HEK293 (cell line): ENCODE measurements around the gene DNMT3B.

ENCODE experiments used
- CTCF ChIA-PET: fragments of 350-600 bp; formaldehyde crosslinking; extraction: SDS; loops from one replicate; lab custom pipeline; 2021; ENCODE audit warnings: antibody characterized with exemption; lab: Yijun Ruan, JAX
- POLR2A ChIA-PET: fragments of 300-600 bp; formaldehyde crosslinking; extraction: SDS; loops from one replicate; lab custom pipeline; 2020; ENCODE audit warnings: antibody characterized with exemption, inconsistent platforms; lab: Yijun Ruan, JAX
- H3K27ac ChIP-seq: fragments of 200-500 bp; sonication (Bioruptor generic); 2 replicates; pipeline ENCODE4 v1.5.1; 2014; ENCODE audit warnings: low read depth, low read length, control low read depth, inconsistent platforms; ENCODE audit errors: extremely low read depth
- H3K36me3 ChIP-seq, 2 experiments: fragments of 200-500 bp in 1 of 2; sonication (Bioruptor generic) in 1 of 2; 1 replicate in 1 of 2; 2 replicates in 1 of 2; pipeline ENCODE4 v1.5.1; 2014 to 2017; ENCODE audit warnings: inconsistent platforms in 2 of 2, low read length in 2 of 2; ENCODE audit not compliant: control insufficient read depth in 2 of 2, insufficient read depth in 1 of 2
- H3K4me1 ChIP-seq: fragments of 200-500 bp; sonication (Bioruptor generic); 2 replicates; pipeline ENCODE4 v1.5.1; 2014; ENCODE audit warnings: mild to moderate bottlenecking, low read length, inconsistent platforms; ENCODE audit not compliant: control insufficient read depth, insufficient read depth
- H3K4me3 ChIP-seq: 2 replicates; pipeline ENCODE4 v1.5.1; 2011; ENCODE audit warnings: low read depth, mild to moderate bottlenecking, control low read depth, low read length, moderate library complexity
- H3K9me3 ChIP-seq: fragments of 200-500 bp; sonication (Bioruptor generic); 2 replicates; pipeline ENCODE4 v1.5.1; 2014; ENCODE audit warnings: low read depth, low read length, inconsistent platforms; ENCODE audit not compliant: control insufficient read depth, insufficient read depth
- FEZF1 ChIP-seq: fragments of 450-650 bp; formaldehyde crosslinking; IDR thresholded peaks from 2 replicates; pipeline ENCODE4 v1.5.1; 2016; ENCODE audit warnings: missing biosample characterization, missing genetic modification characterization
- GLIS1 ChIP-seq: fragments of 450-650 bp; formaldehyde crosslinking; IDR thresholded peaks from 2 replicates; pipeline ENCODE4 v1.5.1; 2016; ENCODE audit warnings: missing biosample characterization, missing genetic modification characterization
- GLIS2 ChIP-seq: fragments of 450-650 bp; formaldehyde crosslinking; IDR thresholded peaks from 2 replicates; pipeline ENCODE4 v1.5.1; 2016; ENCODE audit warnings: missing biosample characterization, missing genetic modification characterization
- KLF16 ChIP-seq: fragments of 450-650 bp; formaldehyde crosslinking; IDR thresholded peaks from 2 replicates; pipeline ENCODE4 v1.5.1; 2017; ENCODE audit warnings: missing biosample characterization, missing genetic modification characterization
- KLF9 ChIP-seq: fragments of 450-650 bp; formaldehyde crosslinking; IDR thresholded peaks from 2 replicates; pipeline ENCODE4 v1.5.1; 2016; ENCODE audit warnings: missing biosample characterization, missing genetic modification characterization, low read depth
- ZBTB20 ChIP-seq: fragments of 450-650 bp; formaldehyde crosslinking; IDR thresholded peaks from 2 replicates; pipeline ENCODE4 v1.5.1; 2016; ENCODE audit warnings: missing biosample characterization, missing genetic modification characterization
- ZBTB48 ChIP-seq: fragments of 450-650 bp; formaldehyde crosslinking; IDR thresholded peaks from 2 replicates; pipeline ENCODE4 v1.5.1; 2016; ENCODE audit warnings: missing biosample characterization, missing genetic modification characterization
- ZFHX2 ChIP-seq: fragments of 450-650 bp; formaldehyde crosslinking; conservative IDR thresholded peaks from 2 replicates; pipeline ENCODE4 v1.5.1; 2016; ENCODE audit warnings: missing biosample characterization, missing genetic modification characterization
- ZIC2 ChIP-seq: fragments of 450-650 bp; formaldehyde crosslinking; IDR thresholded peaks from 2 replicates; pipeline ENCODE4 v1.5.1; 2016; ENCODE audit warnings: missing biosample characterization, missing genetic modification characterization
- ZNF138 ChIP-seq: fragments of 450-650 bp; formaldehyde crosslinking; IDR thresholded peaks from 2 replicates; pipeline ENCODE4 v1.5.1; 2016; ENCODE audit warnings: missing biosample characterization, missing genetic modification characterization, borderline replicate concordance
- ZNF335 ChIP-seq: fragments of 450-650 bp; formaldehyde crosslinking; conservative IDR thresholded peaks from 2 replicates; pipeline ENCODE4 v1.5.1; 2016; ENCODE audit warnings: missing biosample characterization, missing genetic modification characterization
- ZNF549 ChIP-seq: fragments of 450-650 bp; IDR thresholded peaks from 2 replicates; pipeline ENCODE4 v1.5.1; 2018; ENCODE audit warnings: missing biosample characterization, missing genetic modification characterization, mild to moderate bottlenecking, inconsistent platforms, moderate library complexity
- ZNF629 ChIP-seq: fragments of 450-650 bp; formaldehyde crosslinking; IDR thresholded peaks from 2 replicates; pipeline ENCODE4 v1.5.1; 2017; ENCODE audit warnings: missing biosample characterization, missing genetic modification characterization
- ZNF658 ChIP-seq: fragments of 450-650 bp; formaldehyde crosslinking; IDR thresholded peaks from 2 replicates; pipeline ENCODE4; 2016; ENCODE audit warnings: missing biosample characterization, missing genetic modification characterization
- TF ChIP-seq, protein P1 (sequence below): fragments of 450-650 bp; formaldehyde crosslinking; IDR thresholded peaks from 2 replicates; pipeline ENCODE4 v1.5.1; 2016; ENCODE audit warnings: missing biosample characterization, missing genetic modification characterization
- TF ChIP-seq, protein P2 (sequence below): fragments of 450-650 bp; formaldehyde crosslinking; IDR thresholded peaks from 2 replicates; pipeline ENCODE4 v1.5.1; 2017; ENCODE audit warnings: missing biosample characterization, missing genetic modification characterization
- TF ChIP-seq, protein P3 (sequence below): fragments of 450-650 bp; formaldehyde crosslinking; IDR thresholded peaks from 2 replicates; pipeline ENCODE4 v1.5.1; 2016; ENCODE audit warnings: missing biosample characterization, missing genetic modification characterization
- TF ChIP-seq, protein P4 (sequence below): fragments of 450-650 bp; formaldehyde crosslinking; IDR thresholded peaks from 2 replicates; pipeline ENCODE4 v1.5.1; 2016; ENCODE audit warnings: missing biosample characterization, missing genetic modification characterization
- TF ChIP-seq, protein P5 (sequence below): fragments of 450-650 bp; formaldehyde crosslinking; IDR thresholded peaks from 2 replicates; pipeline ENCODE4 v1.5.1; 2016; ENCODE audit warnings: missing biosample characterization, missing genetic modification characterization
- TF ChIP-seq, protein P6 (sequence below): fragments of 450-650 bp; formaldehyde crosslinking; IDR thresholded peaks from 2 replicates; pipeline ENCODE4 v1.5.1; 2016; ENCODE audit warnings: missing biosample characterization, missing genetic modification characterization
- TF ChIP-seq, protein P7 (sequence below): fragments of 450-650 bp; formaldehyde crosslinking; IDR thresholded peaks from 2 replicates; pipeline ENCODE4 v1.5.1; 2016; ENCODE audit warnings: missing biosample characterization, missing genetic modification characterization

DNMT3B gene

DNA sequence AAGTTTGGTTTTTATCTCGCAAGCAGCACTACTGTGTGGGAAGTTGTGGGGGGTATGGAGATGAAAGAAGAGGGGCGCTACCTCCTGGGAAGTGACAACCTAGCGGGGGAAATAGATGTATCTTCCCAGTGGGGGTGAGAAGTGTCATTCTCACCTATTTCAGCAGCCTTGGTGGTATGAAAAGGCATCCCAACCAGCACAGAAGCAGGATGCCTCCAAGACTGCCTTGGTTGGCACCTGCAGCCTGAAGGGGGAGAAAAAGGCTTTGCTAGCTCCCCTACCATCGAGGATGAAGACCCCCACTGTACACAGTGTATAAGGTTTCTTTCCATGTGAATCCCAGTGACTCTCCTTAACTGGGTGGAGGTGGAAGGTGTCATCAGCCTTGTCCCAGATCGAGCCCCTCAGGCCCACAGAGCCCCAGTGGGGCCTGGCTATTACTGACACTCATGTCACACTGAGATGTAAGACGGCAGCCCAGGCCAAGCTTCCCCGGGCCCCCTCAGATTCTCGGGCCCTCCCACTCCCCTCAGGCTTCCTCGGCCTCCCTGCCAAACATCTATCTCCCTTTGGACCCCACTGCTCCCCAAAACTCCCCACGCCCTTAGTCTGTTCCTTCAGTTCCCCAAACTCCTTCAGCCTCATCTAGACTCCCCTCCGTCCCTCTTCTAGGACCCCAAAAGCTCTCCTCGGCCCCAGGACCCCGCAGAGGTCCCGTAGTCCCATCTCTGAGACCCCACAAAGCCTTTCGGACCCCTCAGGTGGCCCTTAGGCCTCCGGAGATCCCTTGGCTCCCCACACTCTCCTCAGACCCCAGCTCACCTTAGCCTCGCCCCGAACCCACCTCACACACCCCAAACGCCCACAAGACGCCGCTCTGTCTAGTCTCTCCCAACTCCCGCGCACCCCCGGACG, 19.6 kb upstream of the DNMT3B start:
- peak overlapping the region; percentile 74 for H3K27ac ChIP-seq
- POLR2A ChIA-PET, result interaction anchor here (0.6 to 3.9 kb wide), 6 partner anchors 12 to 81 kb away, joined by 3 to 17 read pairs (median 4); partner anchors contain the start of gene DNMT3B
- TF ChIP-seq ZBTB48 (tag by site-specific recombination) (peak; percentile 43; the same call in 1 of the 2 replicates), KLF16 (tag by site-specific recombination) (no peak), ZNF138 (tag by site-specific recombination) (0 out of 2 replicates have a peak, but pooled peaks have one; percentile 20), FEZF1 (tag by site-specific recombination) (no peak), ZBTB20 (tag by site-specific recombination) (peak; percentile 54; the same call in 1 of the 2 replicates), ZNF629 (tag by site-specific recombination) (no peak), GLIS2 (tag by site-specific recombination) (peak; percentile 71), GLIS1 (tag by site-specific recombination) (peak; percentile 99), KLF9 (tag by site-specific recombination) (0 out of 2 replicates have a peak, but pooled peaks have one; percentile 16), ZIC2 (tag by site-specific recombination) (peak; percentile 54; the same call in 1 of the 2 replicates), ZNF549 (no peak), ZNF335 (peak; percentile 83), ZNF658 (tag by site-specific recombination) (no peak), ZFHX2 (tag by site-specific recombination) (no peak)
- TF ChIP-seq, protein P1, sequence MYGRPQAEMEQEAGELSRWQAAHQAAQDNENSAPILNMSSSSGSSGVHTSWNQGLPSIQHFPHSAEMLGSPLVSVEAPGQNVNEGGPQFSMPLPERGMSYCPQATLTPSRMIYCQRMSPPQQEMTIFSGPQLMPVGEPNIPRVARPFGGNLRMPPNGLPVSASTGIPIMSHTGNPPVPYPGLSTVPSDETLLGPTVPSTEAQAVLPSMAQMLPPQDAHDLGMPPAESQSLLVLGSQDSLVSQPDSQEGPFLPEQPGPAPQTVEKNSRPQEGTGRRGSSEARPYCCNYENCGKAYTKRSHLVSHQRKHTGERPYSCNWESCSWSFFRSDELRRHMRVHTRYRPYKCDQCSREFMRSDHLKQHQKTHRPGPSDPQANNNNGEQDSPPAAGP (tag by site-specific recombination), result 0 out of 2 replicates have a peak, but pooled peaks have one; percentile 18
- TF ChIP-seq, protein P2, sequence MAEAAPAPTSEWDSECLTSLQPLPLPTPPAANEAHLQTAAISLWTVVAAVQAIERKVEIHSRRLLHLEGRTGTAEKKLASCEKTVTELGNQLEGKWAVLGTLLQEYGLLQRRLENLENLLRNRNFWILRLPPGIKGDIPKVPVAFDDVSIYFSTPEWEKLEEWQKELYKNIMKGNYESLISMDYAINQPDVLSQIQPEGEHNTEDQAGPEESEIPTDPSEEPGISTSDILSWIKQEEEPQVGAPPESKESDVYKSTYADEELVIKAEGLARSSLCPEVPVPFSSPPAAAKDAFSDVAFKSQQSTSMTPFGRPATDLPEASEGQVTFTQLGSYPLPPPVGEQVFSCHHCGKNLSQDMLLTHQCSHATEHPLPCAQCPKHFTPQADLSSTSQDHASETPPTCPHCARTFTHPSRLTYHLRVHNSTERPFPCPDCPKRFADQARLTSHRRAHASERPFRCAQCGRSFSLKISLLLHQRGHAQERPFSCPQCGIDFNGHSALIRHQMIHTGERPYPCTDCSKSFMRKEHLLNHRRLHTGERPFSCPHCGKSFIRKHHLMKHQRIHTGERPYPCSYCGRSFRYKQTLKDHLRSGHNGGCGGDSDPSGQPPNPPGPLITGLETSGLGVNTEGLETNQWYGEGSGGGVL (tag by site-specific recombination), result peak; percentile 25; the same call in 1 of the 2 replicates
- TF ChIP-seq, protein P3, sequence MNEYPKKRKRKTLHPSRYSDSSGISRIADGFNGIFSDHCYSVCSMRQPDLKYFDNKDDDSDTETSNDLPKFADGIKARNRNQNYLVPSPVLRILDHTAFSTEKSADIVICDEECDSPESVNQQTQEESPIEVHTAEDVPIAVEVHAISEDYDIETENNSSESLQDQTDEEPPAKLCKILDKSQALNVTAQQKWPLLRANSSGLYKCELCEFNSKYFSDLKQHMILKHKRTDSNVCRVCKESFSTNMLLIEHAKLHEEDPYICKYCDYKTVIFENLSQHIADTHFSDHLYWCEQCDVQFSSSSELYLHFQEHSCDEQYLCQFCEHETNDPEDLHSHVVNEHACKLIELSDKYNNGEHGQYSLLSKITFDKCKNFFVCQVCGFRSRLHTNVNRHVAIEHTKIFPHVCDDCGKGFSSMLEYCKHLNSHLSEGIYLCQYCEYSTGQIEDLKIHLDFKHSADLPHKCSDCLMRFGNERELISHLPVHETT (tag by site-specific recombination), result 0 out of 2 replicates have a peak, but pooled peaks have one; percentile 10
- TF ChIP-seq, protein P4, sequence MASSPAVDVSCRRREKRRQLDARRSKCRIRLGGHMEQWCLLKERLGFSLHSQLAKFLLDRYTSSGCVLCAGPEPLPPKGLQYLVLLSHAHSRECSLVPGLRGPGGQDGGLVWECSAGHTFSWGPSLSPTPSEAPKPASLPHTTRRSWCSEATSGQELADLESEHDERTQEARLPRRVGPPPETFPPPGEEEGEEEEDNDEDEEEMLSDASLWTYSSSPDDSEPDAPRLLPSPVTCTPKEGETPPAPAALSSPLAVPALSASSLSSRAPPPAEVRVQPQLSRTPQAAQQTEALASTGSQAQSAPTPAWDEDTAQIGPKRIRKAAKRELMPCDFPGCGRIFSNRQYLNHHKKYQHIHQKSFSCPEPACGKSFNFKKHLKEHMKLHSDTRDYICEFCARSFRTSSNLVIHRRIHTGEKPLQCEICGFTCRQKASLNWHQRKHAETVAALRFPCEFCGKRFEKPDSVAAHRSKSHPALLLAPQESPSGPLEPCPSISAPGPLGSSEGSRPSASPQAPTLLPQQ (tag by site-specific recombination), result 0 out of 2 replicates have a peak, but pooled peaks have one; percentile 75
- TF ChIP-seq, protein P5, sequence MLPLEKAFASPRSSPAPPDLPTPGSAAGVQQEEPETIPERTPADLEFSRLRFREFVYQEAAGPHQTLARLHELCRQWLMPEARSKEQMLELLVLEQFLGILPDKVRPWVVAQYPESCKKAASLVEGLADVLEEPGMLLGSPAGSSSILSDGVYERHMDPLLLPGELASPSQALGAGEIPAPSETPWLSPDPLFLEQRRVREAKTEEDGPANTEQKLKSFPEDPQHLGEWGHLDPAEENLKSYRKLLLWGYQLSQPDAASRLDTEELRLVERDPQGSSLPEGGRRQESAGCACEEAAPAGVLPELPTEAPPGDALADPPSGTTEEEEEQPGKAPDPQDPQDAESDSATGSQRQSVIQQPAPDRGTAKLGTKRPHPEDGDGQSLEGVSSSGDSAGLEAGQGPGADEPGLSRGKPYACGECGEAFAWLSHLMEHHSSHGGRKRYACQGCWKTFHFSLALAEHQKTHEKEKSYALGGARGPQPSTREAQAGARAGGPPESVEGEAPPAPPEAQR (tag by site-specific recombination), result no peak
- TF ChIP-seq, protein P6, sequence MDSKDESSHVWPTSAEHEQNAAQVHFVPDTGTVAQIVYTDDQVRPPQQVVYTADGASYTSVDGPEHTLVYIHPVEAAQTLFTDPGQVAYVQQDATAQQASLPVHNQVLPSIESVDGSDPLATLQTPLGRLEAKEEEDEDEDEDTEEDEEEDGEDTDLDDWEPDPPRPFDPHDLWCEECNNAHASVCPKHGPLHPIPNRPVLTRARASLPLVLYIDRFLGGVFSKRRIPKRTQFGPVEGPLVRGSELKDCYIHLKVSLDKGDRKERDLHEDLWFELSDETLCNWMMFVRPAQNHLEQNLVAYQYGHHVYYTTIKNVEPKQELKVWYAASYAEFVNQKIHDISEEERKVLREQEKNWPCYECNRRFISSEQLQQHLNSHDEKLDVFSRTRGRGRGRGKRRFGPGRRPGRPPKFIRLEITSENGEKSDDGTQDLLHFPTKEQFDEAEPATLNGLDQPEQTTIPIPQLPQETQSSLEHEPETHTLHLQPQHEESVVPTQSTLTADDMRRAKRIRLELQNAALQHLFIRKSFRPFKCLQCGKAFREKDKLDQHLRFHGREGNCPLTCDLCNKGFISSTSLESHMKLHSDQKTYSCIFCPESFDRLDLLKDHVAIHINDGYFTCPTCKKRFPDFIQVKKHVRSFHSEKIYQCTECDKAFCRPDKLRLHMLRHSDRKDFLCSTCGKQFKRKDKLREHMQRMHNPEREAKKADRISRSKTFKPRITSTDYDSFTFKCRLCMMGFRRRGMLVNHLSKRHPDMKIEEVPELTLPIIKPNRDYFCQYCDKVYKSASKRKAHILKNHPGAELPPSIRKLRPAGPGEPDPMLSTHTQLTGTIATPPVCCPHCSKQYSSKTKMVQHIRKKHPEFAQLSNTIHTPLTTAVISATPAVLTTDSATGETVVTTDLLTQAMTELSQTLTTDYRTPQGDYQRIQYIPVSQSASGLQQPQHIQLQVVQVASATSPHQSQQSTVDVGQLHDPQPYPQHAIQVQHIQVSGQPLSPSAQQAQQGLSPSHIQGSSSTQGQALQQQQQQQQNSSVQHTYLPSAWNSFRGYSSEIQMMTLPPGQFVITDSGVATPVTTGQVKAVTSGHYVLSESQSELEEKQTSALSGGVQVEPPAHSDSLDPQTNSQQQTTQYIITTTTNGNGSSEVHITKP (tag by site-specific recombination), result peak; percentile 86
- TF ChIP-seq, protein P7, sequence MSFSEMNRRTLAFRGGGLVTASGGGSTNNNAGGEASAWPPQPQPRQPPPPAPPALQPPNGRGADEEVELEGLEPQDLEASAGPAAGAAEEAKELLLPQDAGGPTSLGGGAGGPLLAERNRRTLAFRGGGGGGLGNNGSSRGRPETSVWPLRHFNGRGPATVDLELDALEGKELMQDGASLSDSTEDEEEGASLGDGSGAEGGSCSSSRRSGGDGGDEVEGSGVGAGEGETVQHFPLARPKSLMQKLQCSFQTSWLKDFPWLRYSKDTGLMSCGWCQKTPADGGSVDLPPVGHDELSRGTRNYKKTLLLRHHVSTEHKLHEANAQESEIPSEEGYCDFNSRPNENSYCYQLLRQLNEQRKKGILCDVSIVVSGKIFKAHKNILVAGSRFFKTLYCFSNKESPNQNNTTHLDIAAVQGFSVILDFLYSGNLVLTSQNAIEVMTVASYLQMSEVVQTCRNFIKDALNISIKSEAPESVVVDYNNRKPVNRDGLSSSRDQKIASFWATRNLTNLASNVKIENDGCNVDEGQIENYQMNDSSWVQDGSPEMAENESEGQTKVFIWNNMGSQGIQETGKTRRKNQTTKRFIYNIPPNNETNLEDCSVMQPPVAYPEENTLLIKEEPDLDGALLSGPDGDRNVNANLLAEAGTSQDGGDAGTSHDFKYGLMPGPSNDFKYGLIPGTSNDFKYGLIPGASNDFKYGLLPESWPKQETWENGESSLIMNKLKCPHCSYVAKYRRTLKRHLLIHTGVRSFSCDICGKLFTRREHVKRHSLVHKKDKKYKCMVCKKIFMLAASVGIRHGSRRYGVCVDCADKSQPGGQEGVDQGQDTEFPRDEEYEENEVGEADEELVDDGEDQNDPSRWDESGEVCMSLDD (tag by site-specific recombination), result peak; percentile 76

More for the DNA sequence above, 19.6 kb upstream of the DNMT3B start:
- Histone ChIP-seq H3K4me1 (no peaks in the 10 kb centered on the region), H3K4me3 (peak overlapping the region; percentile 69), H3K9me3 (no peaks in the 10 kb centered on the region), H3K36me3 (no peaks in the 10 kb centered on the region)
- CTCF ChIA-PET, result interaction anchor here (0.7 to 1.9 kb wide), 3 partner anchors 16 to 69 kb away, joined by 3 to 8 read pairs (median 6); partner anchors contain the start of gene C20orf203
